ENCODE results near the gene MAGI2. TPM values are rescaled to one million over a fixed set of nuclear protein-coding genes. Genes with fewer than 3 reads are reported as not detected.

The MAGI2 gene
- total and polyA plus RNA-seq, 2 experiments from 2014 or later, result 10.4 to 26.4 TPM

DNA sequence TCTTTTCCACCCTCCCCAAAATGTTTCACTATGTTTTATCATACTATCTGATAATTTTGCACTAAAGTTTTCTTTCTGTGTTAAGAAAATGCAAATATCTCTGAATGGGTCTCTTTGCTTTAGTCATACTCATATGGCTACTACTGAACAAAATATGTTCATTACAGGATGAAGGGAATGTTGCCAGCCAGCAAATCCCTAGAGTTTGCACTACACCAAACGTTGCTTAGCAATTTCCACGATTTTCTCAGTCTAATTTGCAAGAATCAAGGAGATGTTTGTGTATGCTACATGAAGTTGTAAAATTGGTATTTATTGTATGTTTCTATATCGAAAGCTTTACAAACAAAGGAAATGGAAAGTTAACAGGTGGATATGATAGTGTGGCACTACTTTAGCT, 10.6 kb upstream of the MAGI2 start (continued):
- TF ChIP-seq, protein P1, sequence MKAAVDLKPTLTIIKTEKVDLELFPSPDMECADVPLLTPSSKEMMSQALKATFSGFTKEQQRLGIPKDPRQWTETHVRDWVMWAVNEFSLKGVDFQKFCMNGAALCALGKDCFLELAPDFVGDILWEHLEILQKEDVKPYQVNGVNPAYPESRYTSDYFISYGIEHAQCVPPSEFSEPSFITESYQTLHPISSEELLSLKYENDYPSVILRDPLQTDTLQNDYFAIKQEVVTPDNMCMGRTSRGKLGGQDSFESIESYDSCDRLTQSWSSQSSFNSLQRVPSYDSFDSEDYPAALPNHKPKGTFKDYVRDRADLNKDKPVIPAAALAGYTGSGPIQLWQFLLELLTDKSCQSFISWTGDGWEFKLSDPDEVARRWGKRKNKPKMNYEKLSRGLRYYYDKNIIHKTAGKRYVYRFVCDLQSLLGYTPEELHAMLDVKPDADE (IDR thresholded peaks at IDR 0.05), result no peak
- no peak for TF ChIP-seq POLR2AphosphoS5 (IDR thresholded peaks at IDR 0.05; ENCODE audit: low read depth)
- TF ChIP-seq EZH2phosphoT487 (IDR thresholded peaks at IDR 0.05; ENCODE audit: unreplicated experiment), result no peak
- no peak for TF ChIP-seq ZNF114 (CRISPR knock-in tag; IDR thresholded peaks at IDR 0.05)

DNA sequence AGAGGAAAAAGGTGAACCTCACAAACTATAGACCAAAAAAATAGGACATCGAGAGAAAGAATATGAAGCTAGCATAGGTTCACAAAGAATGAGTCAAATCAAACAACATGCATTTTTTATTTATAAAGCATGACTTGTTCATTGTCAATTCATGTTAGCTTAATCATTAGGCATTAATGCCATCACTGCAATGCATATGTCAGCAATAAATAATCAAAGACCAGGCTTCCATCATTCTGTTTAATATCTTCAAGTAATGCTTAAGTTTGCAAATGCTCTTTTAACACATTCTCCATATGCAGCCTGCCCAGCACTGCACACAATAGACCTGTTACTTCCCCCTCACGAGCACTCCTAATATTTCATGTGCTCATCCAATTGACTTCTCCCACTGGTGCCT, 8.9 kb upstream of the MAGI2 start:
- Histone ChIP-seq H4K20me1 (replicated peaks; ENCODE audit: insufficient read depth) (no peaks in the 10 kb centered on the region), H3K79me2 (replicated peaks; ENCODE audit: insufficient read depth) (no peaks in the 10 kb centered on the region), H3F3A (replicated peaks; ENCODE audit: low read depth) (no peaks in the 10 kb centered on the region), H3K36me3 (ENCODE audit: insufficient read depth) (no peaks in the 10 kb centered on the region), H2AFZ (no peak overlapping the region), H3K4me3 (no peak overlapping the region), H3K27me3 (ENCODE audit: insufficient read depth) (peaks cover 9% of the 10 kb centered on the region), H3K27ac (ENCODE audit: low read depth) (no peak overlapping the region), H3K9me2 (ENCODE audit: insufficient read depth) (no peaks in the 10 kb centered on the region), H3K4me1 (ENCODE audit: insufficient read depth) (peaks cover 6% of the 10 kb centered on the region; the same call in 1 of the 2 replicates), H3K4me2 (no peak overlapping the region)
- no peaks in the 10 kb centered on the region for H3K9me3 Mint-ChIP-seq
- no peaks in the 10 kb centered on the region for H3K36me3 Mint-ChIP-seq (ENCODE audit: low read depth)
- ATAC-seq (no peak), DNase-seq (ENCODE audit: low spot score) (no peak)
- no peak for TF ChIP-seq CREB1 (CRISPR knock-in tag; IDR thresholded peaks at IDR 0.05; ENCODE audit: low read depth)
- no peak for TF ChIP-seq EZH2 (IDR thresholded peaks at IDR 0.05; ENCODE audit: low read depth, unreplicated experiment)
- TF ChIP-seq NANOG (IDR thresholded peaks at IDR 0.05; ENCODE audit: borderline replicate concordance), result no peak
- TF ChIP-seq STAT1 (IDR thresholded peaks at IDR 0.05; ENCODE audit: unreplicated experiment), result no peak
- TF ChIP-seq JUNB (IDR thresholded peaks at IDR 0.05; ENCODE audit: unreplicated experiment), result no peak
- no peak for TF ChIP-seq ZNF331 (CRISPR knock-in tag; IDR thresholded peaks at IDR 0.05; ENCODE audit: low read depth)
- no peak for TF ChIP-seq ZNF114 (CRISPR knock-in tag; IDR thresholded peaks at IDR 0.05)
- TF ChIP-seq, protein P2, sequence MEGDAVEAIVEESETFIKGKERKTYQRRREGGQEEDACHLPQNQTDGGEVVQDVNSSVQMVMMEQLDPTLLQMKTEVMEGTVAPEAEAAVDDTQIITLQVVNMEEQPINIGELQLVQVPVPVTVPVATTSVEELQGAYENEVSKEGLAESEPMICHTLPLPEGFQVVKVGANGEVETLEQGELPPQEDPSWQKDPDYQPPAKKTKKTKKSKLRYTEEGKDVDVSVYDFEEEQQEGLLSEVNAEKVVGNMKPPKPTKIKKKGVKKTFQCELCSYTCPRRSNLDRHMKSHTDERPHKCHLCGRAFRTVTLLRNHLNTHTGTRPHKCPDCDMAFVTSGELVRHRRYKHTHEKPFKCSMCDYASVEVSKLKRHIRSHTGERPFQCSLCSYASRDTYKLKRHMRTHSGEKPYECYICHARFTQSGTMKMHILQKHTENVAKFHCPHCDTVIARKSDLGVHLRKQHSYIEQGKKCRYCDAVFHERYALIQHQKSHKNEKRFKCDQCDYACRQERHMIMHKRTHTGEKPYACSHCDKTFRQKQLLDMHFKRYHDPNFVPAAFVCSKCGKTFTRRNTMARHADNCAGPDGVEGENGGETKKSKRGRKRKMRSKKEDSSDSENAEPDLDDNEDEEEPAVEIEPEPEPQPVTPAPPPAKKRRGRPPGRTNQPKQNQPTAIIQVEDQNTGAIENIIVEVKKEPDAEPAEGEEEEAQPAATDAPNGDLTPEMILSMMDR (conservative IDR thresholded peaks at IDR 0.05; ENCODE audit: low read depth in 2 of 2), result no peak
- TF ChIP-seq, protein P3, sequence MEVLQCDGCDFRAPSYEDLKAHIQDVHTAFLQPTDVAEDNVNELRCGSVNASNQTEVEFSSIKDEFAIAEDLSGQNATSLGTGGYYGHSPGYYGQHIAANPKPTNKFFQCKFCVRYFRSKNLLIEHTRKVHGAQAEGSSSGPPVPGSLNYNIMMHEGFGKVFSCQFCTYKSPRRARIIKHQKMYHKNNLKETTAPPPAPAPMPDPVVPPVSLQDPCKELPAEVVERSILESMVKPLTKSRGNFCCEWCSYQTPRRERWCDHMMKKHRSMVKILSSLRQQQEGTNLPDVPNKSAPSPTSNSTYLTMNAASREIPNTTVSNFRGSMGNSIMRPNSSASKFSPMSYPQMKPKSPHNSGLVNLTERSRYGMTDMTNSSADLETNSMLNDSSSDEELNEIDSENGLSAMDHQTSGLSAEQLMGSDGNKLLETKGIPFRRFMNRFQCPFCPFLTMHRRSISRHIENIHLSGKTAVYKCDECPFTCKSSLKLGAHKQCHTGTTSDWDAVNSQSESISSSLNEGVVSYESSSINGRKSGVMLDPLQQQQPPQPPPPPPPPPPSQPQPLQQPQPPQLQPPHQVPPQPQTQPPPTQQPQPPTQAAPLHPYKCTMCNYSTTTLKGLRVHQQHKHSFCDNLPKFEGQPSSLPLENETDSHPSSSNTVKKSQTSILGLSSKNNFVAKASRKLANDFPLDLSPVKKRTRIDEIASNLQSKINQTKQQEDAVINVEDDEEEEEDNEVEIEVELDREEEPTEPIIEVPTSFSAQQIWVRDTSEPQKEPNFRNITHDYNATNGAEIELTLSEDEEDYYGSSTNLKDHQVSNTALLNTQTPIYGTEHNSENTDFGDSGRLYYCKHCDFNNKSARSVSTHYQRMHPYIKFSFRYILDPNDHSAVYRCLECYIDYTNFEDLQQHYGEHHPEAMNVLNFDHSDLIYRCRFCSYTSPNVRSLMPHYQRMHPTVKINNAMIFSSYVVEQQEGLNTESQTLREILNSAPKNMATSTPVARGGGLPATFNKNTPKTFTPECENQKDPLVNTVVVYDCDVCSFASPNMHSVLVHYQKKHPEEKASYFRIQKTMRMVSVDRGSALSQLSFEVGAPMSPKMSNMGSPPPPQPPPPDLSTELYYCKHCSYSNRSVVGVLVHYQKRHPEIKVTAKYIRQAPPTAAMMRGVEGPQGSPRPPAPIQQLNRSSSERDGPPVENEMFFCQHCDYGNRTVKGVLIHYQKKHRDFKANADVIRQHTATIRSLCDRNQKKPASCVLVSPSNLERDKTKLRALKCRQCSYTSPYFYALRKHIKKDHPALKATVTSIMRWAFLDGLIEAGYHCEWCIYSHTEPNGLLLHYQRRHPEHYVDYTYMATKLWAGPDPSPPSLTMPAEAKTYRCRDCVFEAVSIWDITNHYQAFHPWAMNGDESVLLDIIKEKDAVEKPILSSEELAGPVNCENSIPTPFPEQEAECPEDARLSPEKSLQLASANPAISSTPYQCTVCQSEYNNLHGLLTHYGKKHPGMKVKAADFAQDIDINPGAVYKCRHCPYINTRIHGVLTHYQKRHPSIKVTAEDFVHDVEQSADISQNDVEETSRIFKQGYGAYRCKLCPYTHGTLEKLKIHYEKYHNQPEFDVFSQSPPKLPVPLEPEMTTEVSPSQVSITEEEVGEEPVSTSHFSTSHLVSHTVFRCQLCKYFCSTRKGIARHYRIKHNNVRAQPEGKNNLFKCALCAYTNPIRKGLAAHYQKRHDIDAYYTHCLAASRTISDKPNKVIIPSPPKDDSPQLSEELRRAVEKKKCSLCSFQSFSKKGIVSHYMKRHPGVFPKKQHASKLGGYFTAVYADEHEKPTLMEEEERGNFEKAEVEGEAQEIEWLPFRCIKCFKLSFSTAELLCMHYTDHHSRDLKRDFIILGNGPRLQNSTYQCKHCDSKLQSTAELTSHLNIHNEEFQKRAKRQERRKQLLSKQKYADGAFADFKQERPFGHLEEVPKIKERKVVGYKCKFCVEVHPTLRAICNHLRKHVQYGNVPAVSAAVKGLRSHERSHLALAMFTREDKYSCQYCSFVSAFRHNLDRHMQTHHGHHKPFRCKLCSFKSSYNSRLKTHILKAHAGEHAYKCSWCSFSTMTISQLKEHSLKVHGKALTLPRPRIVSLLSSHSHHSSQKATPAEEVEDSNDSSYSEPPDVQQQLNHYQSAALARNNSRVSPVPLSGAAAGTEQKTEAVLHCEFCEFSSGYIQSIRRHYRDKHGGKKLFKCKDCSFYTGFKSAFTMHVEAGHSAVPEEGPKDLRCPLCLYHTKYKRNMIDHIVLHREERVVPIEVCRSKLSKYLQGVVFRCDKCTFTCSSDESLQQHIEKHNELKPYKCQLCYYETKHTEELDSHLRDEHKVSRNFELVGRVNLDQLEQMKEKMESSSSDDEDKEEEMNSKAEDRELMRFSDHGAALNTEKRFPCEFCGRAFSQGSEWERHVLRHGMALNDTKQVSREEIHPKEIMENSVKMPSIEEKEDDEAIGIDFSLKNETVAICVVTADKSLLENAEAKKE (CRISPR knock-in tag; IDR thresholded peaks at IDR 0.05), result no peak
- no peak for TF ChIP-seq POLR2AphosphoS5 (IDR thresholded peaks at IDR 0.05; ENCODE audit: low read depth)
- no peak overlapping the region for H3K27ac Mint-ChIP-seq
- peaks cover 5% of the 10 kb centered on the region for H3K27me3 Mint-ChIP-seq (ENCODE audit: insufficient read depth, low read depth, poor library complexity)
- no peak overlapping the region for H3K4me3 Mint-ChIP-seq
- peaks cover 2% of the 10 kb centered on the region; the same call in 1 of the 3 replicates for H3K4me1 Mint-ChIP-seq
